PFSK-1 (cell line): ENCODE results near the gene TSSK6.

Experiments
- FOXP2 ChIP-seq: optimal IDR thresholded peaks from 2 replicates; pipeline ENCODE3; 2011; ENCODE audit warnings: borderline replicate concordance, control low read depth, inconsistent platforms; ENCODE audit not compliant: insufficient read depth; ENCODE audit errors: extremely low read length, extremely low read depth
- POLR2AphosphoS5 ChIP-seq: IDR thresholded peaks from 2 replicates; pipeline ENCODE4 v1.6.1; 2012; ENCODE audit warnings: low read depth, mild to moderate bottlenecking, control low read depth, low read length, moderate library complexity
- SIN3A ChIP-seq: IDR thresholded peaks from 2 replicates; pipeline ENCODE4 v1.6.1; 2012; ENCODE audit warnings: mild to moderate bottlenecking, low read length, moderate library complexity, borderline replicate concordance; ENCODE audit not compliant: insufficient read depth
- TAF1 ChIP-seq: IDR thresholded peaks from 2 replicates; pipeline ENCODE4 v1.6.1; 2012; ENCODE audit warnings: low read length, control low read depth, borderline replicate concordance; ENCODE audit not compliant: insufficient read depth
- TF ChIP-seq, protein P1 (sequence below), 2 experiments: IDR thresholded peaks; 2 replicates each; pipeline versions ENCODE4 v1.6.1 to v1.8.0; 2011 to 2012; ENCODE audit warnings: low read depth in 2 of 2, low read length in 2 of 2, control low read depth in 1 of 2, inconsistent platforms in 1 of 2, mild to moderate bottlenecking in 1 of 2, moderate library complexity in 1 of 2; ENCODE audit not compliant: insufficient read depth in 1 of 2

The TSSK6 gene

DNA sequence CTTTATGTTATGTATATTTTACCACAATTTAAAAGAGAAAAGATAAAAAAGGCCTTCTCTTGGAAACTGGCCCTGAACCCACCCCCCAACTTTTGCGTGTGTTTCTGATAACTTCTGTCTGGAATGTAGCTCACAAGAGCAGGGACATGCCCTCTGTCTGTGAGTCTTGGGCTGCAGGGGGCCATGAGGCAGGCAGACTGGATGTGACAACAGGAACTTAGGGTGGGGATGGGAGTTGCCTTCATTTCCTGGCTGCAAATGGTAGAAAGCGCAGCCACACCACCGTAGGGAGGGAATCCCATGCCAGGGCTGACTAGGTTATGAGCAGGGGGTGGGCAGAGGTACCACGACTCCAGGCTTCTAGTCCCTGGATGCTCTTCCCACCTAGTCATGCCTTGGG is 44.6 kb upstream of the TSSK6 start:
- TF ChIP-seq SIN3A = no peak
- no peak for TF ChIP-seq POLR2AphosphoS5
- no peak for TF ChIP-seq FOXP2
- TF ChIP-seq, protein P1, sequence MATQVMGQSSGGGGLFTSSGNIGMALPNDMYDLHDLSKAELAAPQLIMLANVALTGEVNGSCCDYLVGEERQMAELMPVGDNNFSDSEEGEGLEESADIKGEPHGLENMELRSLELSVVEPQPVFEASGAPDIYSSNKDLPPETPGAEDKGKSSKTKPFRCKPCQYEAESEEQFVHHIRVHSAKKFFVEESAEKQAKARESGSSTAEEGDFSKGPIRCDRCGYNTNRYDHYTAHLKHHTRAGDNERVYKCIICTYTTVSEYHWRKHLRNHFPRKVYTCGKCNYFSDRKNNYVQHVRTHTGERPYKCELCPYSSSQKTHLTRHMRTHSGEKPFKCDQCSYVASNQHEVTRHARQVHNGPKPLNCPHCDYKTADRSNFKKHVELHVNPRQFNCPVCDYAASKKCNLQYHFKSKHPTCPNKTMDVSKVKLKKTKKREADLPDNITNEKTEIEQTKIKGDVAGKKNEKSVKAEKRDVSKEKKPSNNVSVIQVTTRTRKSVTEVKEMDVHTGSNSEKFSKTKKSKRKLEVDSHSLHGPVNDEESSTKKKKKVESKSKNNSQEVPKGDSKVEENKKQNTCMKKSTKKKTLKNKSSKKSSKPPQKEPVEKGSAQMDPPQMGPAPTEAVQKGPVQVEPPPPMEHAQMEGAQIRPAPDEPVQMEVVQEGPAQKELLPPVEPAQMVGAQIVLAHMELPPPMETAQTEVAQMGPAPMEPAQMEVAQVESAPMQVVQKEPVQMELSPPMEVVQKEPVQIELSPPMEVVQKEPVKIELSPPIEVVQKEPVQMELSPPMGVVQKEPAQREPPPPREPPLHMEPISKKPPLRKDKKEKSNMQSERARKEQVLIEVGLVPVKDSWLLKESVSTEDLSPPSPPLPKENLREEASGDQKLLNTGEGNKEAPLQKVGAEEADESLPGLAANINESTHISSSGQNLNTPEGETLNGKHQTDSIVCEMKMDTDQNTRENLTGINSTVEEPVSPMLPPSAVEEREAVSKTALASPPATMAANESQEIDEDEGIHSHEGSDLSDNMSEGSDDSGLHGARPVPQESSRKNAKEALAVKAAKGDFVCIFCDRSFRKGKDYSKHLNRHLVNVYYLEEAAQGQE (IDR thresholded peaks at IDR 0.05; ENCODE audit: insufficient read depth in 1 of 2, low read depth in 2 of 2, low read length in 2 of 2) = no peak
- no peak for TF ChIP-seq TAF1

GRCh38 chr19:19558636-19559035 is 43.3 kb upstream of the TSSK6 start:
- TF ChIP-seq SIN3A (no peak), TAF1 (no peak), FOXP2 (no peak), POLR2AphosphoS5 (no peak)
- TF ChIP-seq, protein P1 (IDR thresholded peaks at IDR 0.05; ENCODE audit: insufficient read depth in 1 of 2, low read depth in 2 of 2, low read length in 2 of 2) = no peak

DNA sequence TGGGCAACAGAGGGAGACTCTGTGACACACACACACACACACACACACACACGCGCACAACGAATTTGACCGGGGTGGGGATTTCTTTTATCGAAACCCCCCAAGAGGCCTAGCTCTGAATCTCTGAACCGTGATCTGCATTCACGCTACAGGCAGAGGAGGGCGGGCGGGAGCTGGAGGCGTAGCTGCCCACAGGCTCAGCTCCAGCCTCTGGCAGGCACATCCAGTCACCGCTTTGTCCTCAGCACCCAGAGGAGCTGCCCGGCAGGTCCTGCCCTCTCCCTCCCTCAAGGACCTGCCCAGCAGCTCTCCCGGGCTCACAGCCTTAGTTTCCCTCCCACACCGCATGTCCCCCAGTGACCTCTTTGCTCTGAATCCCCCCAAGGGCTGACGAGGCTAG is 42.7 kb upstream of the TSSK6 start:
- TF ChIP-seq FOXP2 (no peak), POLR2AphosphoS5 (no peak), TAF1 (no peak), SIN3A (no peak)
- TF ChIP-seq, protein P1 (IDR thresholded peaks at IDR 0.05; ENCODE audit: insufficient read depth in 1 of 2, low read depth in 2 of 2, low read length in 2 of 2) = no peak

- no peak for TF ChIP-seq TAF1
- TF ChIP-seq, protein P1 (IDR thresholded peaks at IDR 0.05; ENCODE audit: insufficient read depth in 1 of 2, low read depth in 2 of 2, low read length in 2 of 2) = no peak
- TF ChIP-seq FOXP2 = no peak
- no peak for TF ChIP-seq SIN3A
- no peak for TF ChIP-seq POLR2AphosphoS5
Observed at GRCh38 chr19:19554074-19555023, 39.0 kb upstream of the TSSK6 start.
